HG03354 (cell line): ENCODE results near the gene MAP3K4.

Experiments
- ATAC-seq: cut with Tn5 transposase; IDR thresholded peaks from one replicate; pipeline ENCODE4 v1.9.1; 2021; ENCODE audit warnings: mild to moderate bottlenecking; ENCODE audit not compliant: unreplicated experiment, poor library complexity, severe bottlenecking

Gene MAP3K4

DNA sequence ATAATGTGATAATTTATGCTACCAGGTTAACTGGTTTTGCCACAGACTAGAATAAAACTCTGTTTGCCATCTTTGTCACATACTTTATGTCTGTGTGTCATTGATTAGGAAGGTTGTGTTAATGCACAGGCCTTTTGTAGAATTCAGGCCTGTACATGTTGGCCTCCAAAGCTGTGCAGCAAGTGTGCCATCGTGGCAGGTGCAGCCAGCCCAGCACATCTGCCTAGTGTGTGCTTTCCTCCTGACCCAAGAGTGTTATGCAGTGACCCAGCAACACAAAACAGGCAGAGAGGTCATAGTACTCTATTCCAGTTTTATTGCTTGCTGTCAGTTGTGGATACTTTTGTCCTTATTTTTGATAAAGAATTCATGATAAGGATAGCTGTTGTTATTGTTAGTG lies 3.7 kb downstream of the MAP3K4 start:
- ATAC-seq, result no peak

DNA sequence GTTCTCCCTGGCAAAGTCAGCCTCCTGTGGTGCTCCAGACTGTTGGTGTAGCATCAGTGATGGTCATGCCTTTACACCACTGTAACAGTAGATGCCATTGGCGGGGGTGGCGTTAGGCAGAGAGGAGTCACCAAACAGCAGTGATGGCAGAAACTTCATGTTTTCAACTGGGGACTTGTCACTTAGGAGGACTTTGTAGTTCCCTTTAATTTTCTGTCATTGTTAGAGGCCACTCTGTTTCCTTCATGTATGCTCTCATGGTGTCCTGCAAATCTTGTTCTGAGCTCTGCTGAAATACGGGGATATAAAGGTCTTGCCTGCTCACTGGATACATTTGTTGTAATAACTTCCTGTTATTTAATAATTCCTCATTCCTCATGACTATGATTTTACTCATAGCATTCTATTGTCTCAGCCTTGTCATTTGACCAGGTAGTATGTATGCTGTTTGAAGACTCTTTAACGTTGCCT lies 4.6 kb downstream of the MAP3K4 start:
- ATAC-seq, result no peak

DNA sequence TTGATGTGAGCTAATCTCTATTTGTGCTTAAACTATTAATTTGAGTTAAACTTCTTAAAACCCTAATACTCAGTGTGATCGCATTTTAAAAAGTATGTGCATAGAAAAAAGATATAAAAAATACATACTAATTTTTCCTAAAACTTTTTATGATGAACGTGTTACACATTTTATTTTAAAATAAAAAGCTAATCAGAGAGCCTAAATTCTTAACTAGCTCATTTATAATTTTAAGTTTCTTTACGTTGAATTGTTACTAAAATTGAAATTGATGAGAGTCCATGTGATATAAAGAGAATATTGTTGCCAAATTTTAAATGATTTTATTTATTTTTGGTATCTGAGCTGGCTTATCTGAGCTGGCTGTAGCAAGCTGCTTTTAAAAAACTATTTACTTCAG lies 6.6 kb downstream of the MAP3K4 start:
- ATAC-seq, result no peak

DNA sequence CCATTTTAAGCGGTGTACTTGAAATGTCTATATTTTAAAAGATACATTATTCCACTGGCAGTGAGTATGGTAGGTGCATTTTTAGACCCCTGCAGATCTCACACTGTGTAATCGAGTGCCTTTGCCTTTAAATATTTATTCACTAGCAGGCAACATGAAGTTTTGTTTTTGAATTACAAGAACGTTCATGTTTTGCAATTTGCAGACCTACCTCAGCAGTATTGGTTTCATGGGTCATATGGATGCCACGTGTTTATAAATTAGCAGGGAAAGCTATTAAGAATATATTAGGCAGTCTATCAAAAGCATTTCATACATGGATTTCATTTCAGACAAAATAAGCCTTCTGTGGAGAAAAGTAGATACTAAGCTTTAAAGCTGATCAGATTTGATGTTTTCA lies 7.2 kb downstream of the MAP3K4 start:
- ATAC-seq, result no peak

DNA sequence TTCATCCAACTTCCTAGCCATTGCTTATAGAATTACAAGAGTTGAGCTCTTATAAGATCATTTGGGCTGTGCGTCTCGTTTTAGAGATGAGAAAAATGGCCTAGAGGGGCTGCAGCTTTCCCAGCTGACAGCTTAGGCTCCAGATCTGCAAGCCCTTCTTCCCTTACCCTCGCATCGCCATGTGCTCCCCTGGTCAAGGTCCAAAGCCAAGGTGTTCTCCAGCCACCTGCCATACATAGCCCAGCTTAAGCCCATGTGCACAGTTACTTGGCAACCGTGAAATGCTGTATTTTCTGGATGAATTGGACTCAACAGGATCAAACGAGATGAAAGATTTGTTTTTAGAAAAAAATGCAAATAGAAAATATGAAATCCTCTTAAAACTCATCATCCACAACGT lies 7.9 kb downstream of the MAP3K4 start:
- ATAC-seq, result no peak

DNA sequence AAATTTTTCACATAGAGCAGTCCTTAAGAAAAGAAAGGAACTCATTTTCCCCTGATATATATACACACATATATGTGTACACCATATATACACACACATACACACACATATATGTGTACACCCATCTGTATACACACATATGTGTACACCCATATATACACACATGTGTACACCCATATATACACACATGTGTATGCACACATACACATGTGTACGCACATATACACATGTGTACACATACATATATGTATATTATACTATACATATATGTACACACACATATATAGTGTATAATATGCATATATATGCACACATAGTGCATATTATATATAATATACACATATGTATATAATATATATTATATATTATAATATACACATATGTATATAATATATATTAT lies 9.1 kb downstream of the MAP3K4 start:
- no peak for ATAC-seq

DNA sequence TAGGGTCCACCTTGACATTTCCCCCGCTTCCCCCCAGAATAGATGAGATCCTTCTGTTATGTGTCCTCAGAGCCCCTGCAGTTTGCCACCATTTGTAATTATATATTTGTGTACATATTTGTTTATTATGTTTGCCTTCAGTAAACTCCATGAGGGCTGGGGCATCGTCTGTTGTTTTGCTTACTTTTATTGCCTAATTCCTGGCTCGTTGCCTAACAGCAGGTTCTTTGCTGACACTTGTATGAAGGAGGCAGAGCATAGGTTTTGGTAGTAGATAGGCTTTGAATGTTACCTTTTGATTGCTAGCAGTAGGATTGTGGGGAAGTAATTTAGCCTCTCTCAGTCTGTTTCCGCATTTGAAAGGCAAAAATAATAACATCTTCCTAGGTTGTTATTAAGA lies 9.9 kb downstream of the MAP3K4 start:
- no peak for ATAC-seq

DNA sequence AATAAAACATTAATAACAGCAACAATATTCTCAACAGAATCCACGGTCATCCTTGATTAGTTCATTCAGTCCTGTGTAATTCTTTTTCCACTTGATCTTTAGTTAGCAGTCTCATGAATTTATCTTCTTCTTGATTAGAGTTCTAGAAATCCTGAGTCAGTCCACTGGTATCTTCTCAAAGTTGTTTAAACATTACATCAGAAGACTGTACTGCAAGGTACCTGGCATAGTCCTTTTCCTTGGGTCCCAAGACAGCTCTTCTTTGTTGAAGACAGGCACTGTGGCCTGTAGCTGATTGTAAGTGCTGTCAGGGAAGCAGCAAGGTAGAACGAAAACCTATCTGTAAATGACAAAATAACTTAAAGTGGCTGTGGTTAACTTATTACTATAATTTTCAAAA lies 11.8 kb downstream of the MAP3K4 start:
- ATAC-seq, result no peak

DNA sequence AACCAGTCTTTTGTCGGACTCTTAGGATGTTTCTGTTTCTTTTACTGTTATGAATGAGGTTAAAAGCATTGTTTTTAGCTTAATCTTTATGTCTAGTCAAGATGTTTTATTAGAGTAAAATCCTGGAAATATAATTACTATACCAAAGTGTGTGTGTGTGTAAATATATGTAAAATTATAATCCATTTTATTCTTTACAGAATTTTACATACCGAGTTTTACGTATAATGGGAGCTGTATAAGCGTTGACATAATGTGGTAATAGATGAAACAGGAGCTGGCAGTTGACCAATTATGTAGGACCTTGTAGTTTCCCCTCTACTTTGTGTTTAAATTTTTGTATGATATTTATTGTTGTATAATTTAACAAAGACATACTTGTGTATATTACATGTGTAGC lies 16.7 kb downstream of the MAP3K4 start:
- ATAC-seq, result no peak

DNA sequence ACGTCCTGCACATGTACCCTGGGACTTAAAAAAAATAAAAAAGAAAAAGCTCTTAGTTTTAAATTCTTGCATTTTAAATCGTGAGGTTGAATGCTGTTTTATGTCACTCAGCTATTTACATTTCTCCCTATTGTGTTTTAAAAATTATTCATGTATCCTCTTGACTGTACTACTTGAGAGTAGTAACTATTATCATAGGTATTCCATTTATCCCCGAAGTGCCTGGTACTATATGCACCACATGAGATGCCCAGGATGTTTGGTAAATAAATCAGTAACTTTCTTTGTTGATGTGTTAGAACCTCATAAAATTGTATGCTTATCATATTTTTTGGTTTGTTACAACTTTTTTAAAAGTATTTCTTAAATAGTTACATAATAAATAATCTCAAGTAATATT lies 18.4 kb downstream of the MAP3K4 start:
- ATAC-seq, result no peak

DNA sequence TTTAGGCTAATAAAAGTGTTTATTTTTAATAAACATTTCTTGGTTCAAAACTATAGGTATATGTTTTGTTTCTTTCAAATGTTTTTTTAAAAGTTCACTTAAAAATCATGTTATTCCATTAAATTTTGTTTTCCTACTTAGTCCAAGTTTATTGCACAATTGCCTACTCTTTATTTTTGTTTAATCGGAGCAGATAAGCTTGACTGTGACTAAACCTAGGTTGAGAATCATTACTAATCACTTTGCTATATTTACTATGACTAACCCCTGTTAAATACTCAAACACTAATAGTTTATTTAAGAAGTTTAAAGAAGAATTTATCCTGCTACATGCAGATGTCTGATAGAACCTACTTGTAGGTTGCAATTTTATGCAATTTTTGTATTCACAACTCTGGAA lies 18.8 kb downstream of the MAP3K4 start:
- ATAC-seq, result no peak

DNA sequence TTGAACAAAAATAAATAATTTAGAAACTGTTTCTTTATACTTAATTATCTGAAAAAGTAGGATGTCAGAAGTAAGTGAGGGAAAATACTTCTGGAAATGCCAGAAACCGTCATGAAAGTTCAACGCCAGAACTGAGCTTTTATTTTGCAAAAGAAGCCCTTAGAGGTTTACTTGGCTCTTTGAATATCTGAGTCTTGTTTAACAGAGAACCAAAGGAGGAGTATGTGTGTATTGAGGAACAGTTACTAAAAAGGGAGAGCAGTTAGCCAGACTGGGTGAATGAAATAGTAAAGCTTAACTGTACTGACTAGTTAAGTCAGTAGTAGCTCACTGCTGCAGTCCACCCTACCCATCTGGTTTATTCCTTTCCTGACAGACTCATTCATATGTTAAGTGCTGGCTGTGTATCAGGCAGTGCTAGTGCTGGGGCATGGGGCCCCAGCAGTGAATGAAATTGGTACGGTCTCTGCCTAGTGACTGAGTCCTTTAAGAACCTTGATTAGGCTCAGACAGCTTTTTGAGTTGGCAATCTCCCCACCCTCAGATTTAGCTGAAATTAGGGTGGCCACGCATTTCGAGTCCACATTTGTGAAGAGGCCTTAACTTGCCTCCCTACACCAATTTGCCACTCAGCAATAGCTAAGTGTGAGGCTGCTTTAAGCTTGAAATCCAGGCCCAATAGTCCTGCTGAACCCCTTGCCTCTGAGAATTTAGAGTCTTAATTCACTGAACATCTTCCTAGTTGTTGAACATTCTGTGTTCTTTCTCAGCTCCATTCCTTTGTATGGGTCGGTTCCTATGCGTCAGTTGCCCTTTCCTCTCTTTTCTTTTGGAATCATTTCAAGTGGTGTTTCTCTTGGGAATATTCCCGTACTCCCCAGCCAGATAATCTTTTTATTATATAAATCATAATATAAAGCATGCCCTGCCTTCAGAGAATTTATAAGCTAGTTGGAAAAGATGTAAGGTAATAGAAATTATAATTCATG lies 20.2 kb downstream of the MAP3K4 start:
- ATAC-seq, result no peak

DNA sequence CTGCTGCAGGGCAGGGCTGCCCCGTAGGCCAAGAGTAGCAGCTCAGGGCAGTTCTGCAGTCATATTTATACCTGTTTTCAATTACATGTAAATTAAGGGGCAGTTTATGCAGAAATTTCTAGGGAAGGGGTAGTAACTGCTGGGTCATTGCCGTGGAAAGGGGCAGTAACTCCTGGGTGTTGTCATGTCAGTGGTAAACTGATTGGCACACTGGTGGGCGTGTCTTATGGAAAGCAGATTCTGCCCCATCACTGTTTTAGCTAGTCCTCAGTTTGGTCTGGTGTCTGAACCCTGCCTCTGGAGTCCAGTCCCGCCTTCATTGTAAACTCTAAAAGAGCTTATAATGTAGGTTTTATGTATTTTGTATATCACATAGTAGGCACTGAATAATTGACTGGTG lies 22.1 kb downstream of the MAP3K4 start:
- ATAC-seq, result no peak

DNA sequence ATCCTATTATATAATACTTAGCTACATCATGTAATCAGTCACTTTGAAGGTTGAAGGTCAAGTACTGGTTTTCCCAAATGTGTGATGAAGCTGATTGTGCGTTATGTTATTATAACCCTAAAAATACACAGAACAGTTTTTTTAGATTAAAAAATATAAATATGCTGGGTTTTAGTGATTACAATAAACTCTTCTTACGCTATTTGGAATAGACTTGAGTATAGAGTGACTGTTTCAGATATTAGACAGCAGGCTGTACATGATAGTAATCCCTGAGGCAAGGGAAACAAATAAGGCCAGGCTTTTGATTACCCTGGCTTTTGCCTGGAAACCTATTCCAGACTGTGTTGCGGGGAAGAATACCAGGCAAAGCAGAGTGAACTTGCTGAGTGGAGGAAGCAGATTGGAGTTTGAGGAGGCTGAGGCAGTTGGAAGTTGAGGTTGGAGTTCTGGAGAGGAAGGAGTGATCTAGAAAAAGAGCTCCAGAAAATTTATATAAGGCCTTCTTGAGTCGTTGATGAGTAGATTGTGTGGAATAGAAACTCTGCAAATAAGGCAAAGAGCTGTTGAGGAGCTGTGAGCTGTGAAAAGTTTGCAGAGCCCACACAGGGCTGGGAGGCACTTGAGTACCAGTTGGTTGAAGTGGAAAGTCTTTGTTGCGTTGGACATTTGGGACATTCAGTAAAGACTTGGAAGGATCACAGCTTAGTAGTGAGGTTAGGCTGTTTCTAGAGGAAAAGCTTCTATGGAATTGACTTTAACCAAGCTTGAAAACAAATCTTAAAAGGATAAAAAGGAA lies 26.4 kb downstream of the MAP3K4 start:
- no peak for ATAC-seq

DNA sequence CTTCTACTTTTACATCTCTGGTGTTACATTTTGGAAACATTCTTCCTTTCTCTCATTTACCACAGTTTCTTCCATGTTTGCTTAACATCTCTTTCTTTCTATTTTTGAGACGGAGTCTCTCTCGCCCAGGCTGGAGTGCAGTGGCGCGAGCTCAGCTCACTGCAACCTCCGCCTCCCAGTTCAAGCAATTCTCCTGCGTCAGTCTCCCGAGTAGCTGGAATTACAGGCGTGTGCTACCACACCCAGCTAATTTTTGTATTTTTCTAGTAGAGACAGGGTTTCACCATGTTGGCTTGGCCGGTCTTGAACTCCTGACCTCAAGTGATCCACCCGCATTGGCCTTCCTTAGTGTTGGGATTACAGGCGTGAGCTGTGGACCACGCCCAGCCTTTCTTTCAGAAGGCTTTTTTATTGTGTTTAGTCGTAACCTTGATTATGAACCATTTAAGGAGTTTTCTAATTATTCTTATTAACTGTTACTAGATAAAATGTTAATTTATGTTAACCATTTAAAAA lies 27.8 kb downstream of the MAP3K4 start:
- ATAC-seq, result no peak

DNA sequence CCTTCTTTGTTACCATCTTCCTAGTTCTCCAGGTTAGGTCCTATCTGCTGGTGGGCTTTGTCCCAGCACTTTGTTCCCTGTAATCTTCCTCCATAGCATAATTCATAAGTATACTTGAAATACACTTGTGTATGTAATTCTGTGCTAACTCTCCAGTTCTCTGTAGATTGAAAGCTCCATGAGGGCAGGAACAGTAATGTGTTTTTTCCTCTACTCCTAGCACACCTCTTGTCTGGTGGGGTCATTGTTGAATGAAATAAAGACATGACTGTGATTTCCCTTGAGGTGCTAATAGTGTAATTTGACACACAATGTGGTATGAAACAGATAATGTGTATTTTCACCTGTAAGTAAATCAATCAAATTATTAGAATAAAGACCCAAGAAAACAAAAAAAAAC lies 30.0 kb downstream of the MAP3K4 start:
- ATAC-seq, result no peak

DNA sequence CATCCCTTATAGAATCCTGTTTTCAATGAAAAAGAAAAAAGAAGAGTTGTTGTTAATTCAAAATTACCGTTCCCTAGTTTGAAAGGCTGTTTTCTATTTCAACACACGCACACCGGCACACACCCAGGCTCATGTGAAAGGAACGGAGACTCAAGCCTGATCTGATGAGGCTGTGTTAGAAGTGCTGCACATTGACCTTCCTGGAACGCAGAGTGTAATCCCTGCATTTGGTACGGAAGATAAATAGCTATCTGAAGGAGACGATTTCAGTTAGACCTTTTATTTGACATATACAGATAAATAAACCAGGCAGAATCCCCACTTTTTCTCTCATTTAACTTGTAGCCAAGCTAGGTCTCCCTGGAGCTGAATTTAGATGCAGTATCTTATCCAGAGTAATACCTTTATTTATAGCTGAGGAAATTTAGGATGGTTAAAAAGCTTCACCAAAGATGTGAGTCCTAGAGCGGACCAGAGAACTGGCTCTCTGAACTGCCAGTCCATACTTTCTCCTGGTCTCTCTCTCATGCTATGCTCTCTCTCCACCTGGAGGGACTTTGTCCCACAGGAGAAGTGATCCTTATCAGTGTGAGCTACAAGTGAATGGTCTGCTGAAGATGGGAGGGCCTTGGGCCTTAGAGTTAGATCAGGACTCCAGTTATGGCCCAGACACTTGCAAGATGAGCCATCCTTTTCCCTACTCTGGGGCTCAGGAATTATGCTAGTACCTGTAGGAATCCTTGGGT lies 30.6 kb downstream of the MAP3K4 start:
- ATAC-seq, result no peak

DNA sequence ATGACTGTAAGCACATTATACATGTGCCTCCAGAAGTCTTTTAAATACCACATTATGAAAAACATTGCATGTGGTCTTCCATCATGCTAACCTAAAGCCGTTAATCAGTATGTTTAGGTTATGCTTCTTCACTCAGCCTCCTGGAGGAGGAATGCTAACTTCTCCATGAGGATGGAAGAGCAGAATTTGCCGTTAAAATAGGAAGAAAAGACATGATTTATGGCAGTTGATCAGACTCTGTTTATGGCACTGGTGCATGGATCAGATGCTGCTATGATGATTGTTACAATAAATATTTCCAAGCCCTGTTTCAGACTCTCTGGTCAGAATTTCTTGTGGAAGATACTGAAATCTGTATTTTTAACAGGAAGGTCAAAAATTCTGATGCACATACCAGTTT lies 31.7 kb downstream of the MAP3K4 start:
- ATAC-seq, result no peak

DNA sequence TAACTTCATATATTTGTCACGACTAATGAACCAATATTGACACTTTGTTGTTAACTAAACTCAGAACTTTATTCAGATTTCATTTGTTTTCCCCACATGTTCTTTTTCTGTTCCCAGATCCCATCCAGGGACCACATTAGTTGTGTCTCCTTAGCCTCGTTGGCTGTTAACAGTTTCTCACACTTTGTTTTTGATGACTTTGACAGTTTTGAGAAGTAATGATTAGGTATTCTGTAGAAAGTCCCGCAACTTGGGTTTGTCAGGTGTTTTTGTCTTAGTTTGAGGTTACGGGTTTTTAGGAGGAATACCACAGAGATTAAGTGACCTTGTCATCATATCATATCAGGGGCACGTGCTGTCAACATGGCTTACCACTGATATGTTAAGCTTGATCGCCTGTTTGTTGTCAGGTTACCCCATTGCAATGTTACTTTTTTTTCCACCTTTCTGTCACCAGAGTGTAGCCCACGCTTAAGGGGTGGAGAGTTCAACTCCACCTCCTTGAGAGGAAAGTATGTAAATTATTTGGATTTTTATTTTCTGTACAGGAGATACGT lies 32.9 kb downstream of the MAP3K4 start:
- no peak for ATAC-seq

DNA sequence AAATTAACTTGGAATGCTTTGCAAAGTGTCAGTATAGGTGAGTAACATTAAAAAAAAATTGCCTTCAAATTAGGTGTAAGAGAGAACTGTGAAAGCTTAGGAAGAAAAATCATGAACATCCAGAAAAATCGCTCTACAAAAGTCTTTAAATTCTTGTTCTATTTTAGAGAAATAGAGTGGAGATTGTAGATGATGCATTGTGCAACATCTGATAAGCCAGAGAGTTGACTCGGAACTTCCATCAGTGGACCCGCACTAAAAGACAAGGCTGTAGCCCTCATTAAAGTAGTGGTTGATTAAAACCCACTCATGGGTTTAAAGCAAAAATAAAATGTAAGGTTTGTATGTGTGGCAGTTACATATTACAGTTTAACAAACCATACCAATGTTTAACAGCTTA lies 35.8 kb downstream of the MAP3K4 start:
- ATAC-seq, result no peak
